H1 (cell line): Measurements from ENCODE around the gene F7. TPM values are rescaled to one million over a fixed set of nuclear protein-coding genes. Genes with fewer than 3 reads are reported as not detected.

Experiments used
- CHD1 ChIP-seq: IDR thresholded peaks from 2 replicates; pipeline ENCODE4 v1.6.1; 2012; ENCODE audit warnings: low read depth, low read length, improper control_type of control experiment
- CHD2 ChIP-seq: IDR thresholded peaks from 2 replicates; pipeline ENCODE4 v1.6.1; 2012; ENCODE audit warnings: low read length, improper control_type of control experiment
- CTCF ChIP-seq, 3 experiments: IDR thresholded peaks; 1 replicate in 2 of 3; 2 replicates in 1 of 3; pipeline versions ENCODE4 v1.5.1 to v1.6.1; 2011; ENCODE audit warnings: low read length in 3 of 3, mild to moderate bottlenecking in 3 of 3, inconsistent platforms in 2 of 3, low read depth in 1 of 3, moderate library complexity in 1 of 3; ENCODE audit not compliant: insufficient read depth in 1 of 3; ENCODE audit errors: control extremely low read depth in 1 of 3
- SIX5 ChIP-seq: IDR thresholded peaks from 2 replicates; pipeline ENCODE4 v1.6.1; 2011; ENCODE audit warnings: mild to moderate bottlenecking, low read depth, low read length
- SUZ12 ChIP-seq: fragments of 200-600 bp; sonication (generic); IDR thresholded peaks from 2 replicates; pipeline ENCODE4 v1.6.1; 2012; ENCODE audit warnings: mild to moderate bottlenecking, inconsistent platforms, low read length, moderate library complexity, mixed read lengths
- polyA plus RNA-seq, 7 experiments: library from polyadenylated mRNA; depleted of rRNA in 3 of 7; stranded (reverse) in 5 of 7; unstranded in 2 of 7; fragments of >200 nt in 5 of 7; fragments of 200-250 nt in 2 of 7; gene quantifications; 1 replicate in 5 of 7; 2 replicates in 1 of 7; 4 replicates in 1 of 7; pipeline versions ENCODE4 v1.2.1 to v1.2.3, GENCODE V29; 2011 to 2013; ENCODE audit warnings: missing spikeins in 2 of 7, mixed read lengths in 2 of 7
- total RNA-seq: library from RNA; stranded (reverse); fragmentation: NEBNext Ultra II Directional; extraction: Animal tissue kit (Norgen Biotek cat#: 25700); gene quantifications from 2 replicates; pipeline ENCODE4 v1.2.1, GENCODE V29; 2021

The F7 gene
- total and polyA plus RNA-seq, 2 of the 8 experiments (the other 6 are each of a cell fraction or from before 2014, with no cell fraction given) = 0.43 to 0.98 TPM

- no peak for TF ChIP-seq SIX5
- no peak for TF ChIP-seq CTCF (IDR thresholded peaks at IDR 0.05; ENCODE audit: control extremely low read depth in 1 of 3, insufficient read depth in 1 of 3, low read depth in 1 of 3, low read length in 3 of 3)
- TF ChIP-seq SUZ12 = no peak
- no peak for TF ChIP-seq CHD1
- no peak for TF ChIP-seq CHD2
Measured at GRCh38 chr13:113121928-113122471, 16.4 kb downstream of the F7 start (continued).
